ENCODE data around the gene EME1.

EME1 gene

GRCh38 chr17:50364061-50364458, 9.0 kb upstream of the EME1 start:
- no peak for DNase-seq

GRCh38 chr17:50364715-50365114, 8.3 kb upstream of the EME1 start:
- no peak for DNase-seq

GRCh38 chr17:50365165-50365564, 7.9 kb upstream of the EME1 start:
- DNase-seq: no peak

- DNase-seq: no peak
Measured at GRCh38 chr17:50365649-50366393, 7.2 kb upstream of the EME1 start.

GRCh38 chr17:50367401-50367800, 5.6 kb upstream of the EME1 start:
- DNase-seq: no peak

GRCh38 chr17:50370052-50370451, 3.0 kb upstream of the EME1 start:
- no peak for DNase-seq

- DNase-seq: no peak
Measured at GRCh38 chr17:50371526-50371925, 1.5 kb upstream of the EME1 start.

GRCh38 chr17:50372222-50372757, 739 bp upstream of the EME1 start:
- DNase-seq: no peak

GRCh38 chr17:50373705-50374104, 676 bp downstream of the EME1 start:
- no peak for DNase-seq

- no peak for DNase-seq
Measured at GRCh38 chr17:50375858-50376538, 3.0 kb downstream of the EME1 start.

GRCh38 chr17:50379351-50380132, 6.5 kb downstream of the EME1 start:
- DNase-seq: no peak

- DNase-seq: no peak
Measured at GRCh38 chr17:50380369-50381259, 7.6 kb downstream of the EME1 start.

GRCh38 chr17:50381260-50381815, 8.3 kb downstream of the EME1 start:
- DNase-seq: no peak

GRCh38 chr17:50381920-50382319, 8.9 kb downstream of the EME1 start:
- no peak for DNase-seq

- no peak for DNase-seq
Measured at GRCh38 chr17:50382931-50383330, 9.9 kb downstream of the EME1 start.

GRCh38 chr17:50386510-50386909, 13.5 kb downstream of the EME1 start:
- no peak for DNase-seq

- DNase-seq: no peak
Measured at GRCh38 chr17:50388728-50389127, 15.7 kb downstream of the EME1 start.

GRCh38 chr17:50389534-50389933, 16.5 kb downstream of the EME1 start:
- DNase-seq: no peak

GRCh38 chr17:50392621-50393020, 19.6 kb downstream of the EME1 start:
- DNase-seq: no peak

- no peak for DNase-seq
Measured at GRCh38 chr17:50393700-50394099, 20.7 kb downstream of the EME1 start.

- DNase-seq: no peak
Measured at GRCh38 chr17:50394711-50395110, 21.7 kb downstream of the EME1 start.
